Measurements from ENCODE around the gene GATAD2B.

Gene GATAD2B

GRCh38 chr1:153939476-153939875 is 16.7 kb upstream of the GATAD2B start:
- no peaks in the 10 kb centered on the region for H3K27me3 ChIP-seq (ENCODE audit: control insufficient read depth in 1 of 2, insufficient read depth in 2 of 2, low read length in 2 of 2)
- no peak overlapping the region for H3K4me3 ChIP-seq (ENCODE audit: low read length in 2 of 2)
- H3K9ac ChIP-seq (ENCODE audit: low read length in 2 of 2): no peak overlapping the region
- no peaks in the 10 kb centered on the region for H3K9me3 ChIP-seq (ENCODE audit: control insufficient read depth in 2 of 2, low read length in 2 of 2)
- no peak overlapping the region for H3K27ac ChIP-seq (ENCODE audit: low read length)
- H3K36me3 ChIP-seq (ENCODE audit: control insufficient read depth in 2 of 2, insufficient read depth in 2 of 2, low read length in 2 of 2): peaks cover 37 to 56% of the 10 kb centered on the region in 2 donors
- H3K4me1 ChIP-seq (ENCODE audit: control insufficient read depth, insufficient read depth, low read length): peaks cover 4% of the 10 kb centered on the region

GRCh38 chr1:153938996-153939395 is 16.2 kb upstream of the GATAD2B start:
- peaks cover 4% of the 10 kb centered on the region for H3K4me1 ChIP-seq (ENCODE audit: control insufficient read depth, insufficient read depth, low read length)
- H3K4me3 ChIP-seq (ENCODE audit: low read length in 2 of 2): no peak overlapping the region
- no peaks in the 10 kb centered on the region for H3K27me3 ChIP-seq (ENCODE audit: control insufficient read depth in 1 of 2, insufficient read depth in 2 of 2, low read length in 2 of 2)
- H3K9me3 ChIP-seq (ENCODE audit: control insufficient read depth in 2 of 2, low read length in 2 of 2): no peaks in the 10 kb centered on the region
- peaks cover 42 to 60% of the 10 kb centered on the region in 2 donors for H3K36me3 ChIP-seq (ENCODE audit: control insufficient read depth in 2 of 2, insufficient read depth in 2 of 2, low read length in 2 of 2)
- no peak overlapping the region for H3K27ac ChIP-seq (ENCODE audit: low read length)
- H3K9ac ChIP-seq (ENCODE audit: low read length in 2 of 2): no peak overlapping the region

- no peak overlapping the region for H3K9ac ChIP-seq (ENCODE audit: low read length in 2 of 2)
- H3K36me3 ChIP-seq (ENCODE audit: control insufficient read depth in 2 of 2, insufficient read depth in 2 of 2, low read length in 2 of 2): peaks cover 49 to 57% of the 10 kb centered on the region in 2 donors
Measured at GRCh38 chr1:153937331-153937730, 14.6 kb upstream of the GATAD2B start.

GRCh38 chr1:153936011-153936802 is 13.4 kb upstream of the GATAD2B start:
- no peak overlapping the region for H3K27ac ChIP-seq (ENCODE audit: low read length)
- H3K9ac ChIP-seq (ENCODE audit: low read length in 2 of 2): no peak overlapping the region
- peaks cover 49 to 60% of the 10 kb centered on the region in 2 donors for H3K36me3 ChIP-seq (ENCODE audit: control insufficient read depth in 2 of 2, insufficient read depth in 2 of 2, low read length in 2 of 2)

More at GRCh38 chr1:153937331-153937730, 14.6 kb upstream of the GATAD2B start:
- peaks cover 4% of the 10 kb centered on the region for H3K4me1 ChIP-seq (ENCODE audit: control insufficient read depth, insufficient read depth, low read length)
- H3K27me3 ChIP-seq (ENCODE audit: control insufficient read depth in 1 of 2, insufficient read depth in 2 of 2, low read length in 2 of 2): no peaks in the 10 kb centered on the region
- no peak overlapping the region for H3K4me3 ChIP-seq (ENCODE audit: low read length in 2 of 2)
- no peaks in the 10 kb centered on the region for H3K9me3 ChIP-seq (ENCODE audit: control insufficient read depth in 2 of 2, low read length in 2 of 2)
- H3K27ac ChIP-seq (ENCODE audit: low read length): no peak overlapping the region

GRCh38 chr1:153934746-153935145 is 12.0 kb upstream of the GATAD2B start:
- no peak overlapping the region for H3K9ac ChIP-seq (ENCODE audit: low read length in 2 of 2)
- H3K27ac ChIP-seq (ENCODE audit: low read length): no peak overlapping the region
- H3K36me3 ChIP-seq (ENCODE audit: control insufficient read depth in 2 of 2, insufficient read depth in 2 of 2, low read length in 2 of 2): peaks cover 44 to 62% of the 10 kb centered on the region in 2 donors
- H3K4me1 ChIP-seq (ENCODE audit: control insufficient read depth, insufficient read depth, low read length): no peaks in the 10 kb centered on the region
- no peaks in the 10 kb centered on the region for H3K27me3 ChIP-seq (ENCODE audit: control insufficient read depth in 1 of 2, insufficient read depth in 2 of 2, low read length in 2 of 2)
- H3K4me3 ChIP-seq (ENCODE audit: low read length in 2 of 2): no peak overlapping the region
- H3K9me3 ChIP-seq (ENCODE audit: control insufficient read depth in 2 of 2, low read length in 2 of 2): no peaks in the 10 kb centered on the region

More at GRCh38 chr1:153936011-153936802, 13.4 kb upstream of the GATAD2B start:
- Histone ChIP-seq H3K27me3 (ENCODE audit: control insufficient read depth in 1 of 2, insufficient read depth in 2 of 2, low read length in 2 of 2) (no peaks in the 10 kb centered on the region), H3K4me3 (ENCODE audit: low read length in 2 of 2) (no peak overlapping the region), H3K4me1 (ENCODE audit: control insufficient read depth, insufficient read depth, low read length) (peaks cover 4% of the 10 kb centered on the region), H3K9me3 (ENCODE audit: control insufficient read depth in 2 of 2, low read length in 2 of 2) (no peaks in the 10 kb centered on the region)

- Histone ChIP-seq H3K4me3 (ENCODE audit: low read length in 2 of 2) (no peak overlapping the region), H3K36me3 (ENCODE audit: control insufficient read depth in 2 of 2, insufficient read depth in 2 of 2, low read length in 2 of 2) (peaks cover 44 to 61% of the 10 kb centered on the region in 2 donors), H3K9ac (ENCODE audit: low read length in 2 of 2) (no peak overlapping the region), H3K27ac (ENCODE audit: low read length) (no peak overlapping the region), H3K9me3 (ENCODE audit: control insufficient read depth in 2 of 2, low read length in 2 of 2) (no peaks in the 10 kb centered on the region), H3K4me1 (ENCODE audit: control insufficient read depth, insufficient read depth, low read length) (peaks cover 3% of the 10 kb centered on the region), H3K27me3 (ENCODE audit: control insufficient read depth in 1 of 2, insufficient read depth in 2 of 2, low read length in 2 of 2) (no peaks in the 10 kb centered on the region)
Measured at GRCh38 chr1:153933955-153934354, 11.2 kb upstream of the GATAD2B start.

- Histone ChIP-seq H3K36me3 (ENCODE audit: control insufficient read depth in 2 of 2, insufficient read depth in 2 of 2, low read length in 2 of 2) (peaks cover 44 to 63% of the 10 kb centered on the region in 2 donors), H3K27ac (ENCODE audit: low read length) (no peak overlapping the region), H3K4me3 (ENCODE audit: low read length in 2 of 2) (no peak overlapping the region), H3K9me3 (ENCODE audit: control insufficient read depth in 2 of 2, low read length in 2 of 2) (no peaks in the 10 kb centered on the region), H3K4me1 (ENCODE audit: control insufficient read depth, insufficient read depth, low read length) (peaks cover 3% of the 10 kb centered on the region), H3K27me3 (ENCODE audit: control insufficient read depth in 1 of 2, insufficient read depth in 2 of 2, low read length in 2 of 2) (no peaks in the 10 kb centered on the region), H3K9ac (ENCODE audit: low read length in 2 of 2) (no peak overlapping the region)
Measured at GRCh38 chr1:153933430-153933829, 10.7 kb upstream of the GATAD2B start.

- no peaks in the 10 kb centered on the region for H3K9me3 ChIP-seq (ENCODE audit: control insufficient read depth in 2 of 2, low read length in 2 of 2)
- H3K27ac ChIP-seq (ENCODE audit: low read length): no peak overlapping the region
- H3K36me3 ChIP-seq (ENCODE audit: control insufficient read depth in 2 of 2, insufficient read depth in 2 of 2, low read length in 2 of 2): peaks cover 41 to 58% of the 10 kb centered on the region in 2 donors
- H3K4me1 ChIP-seq (ENCODE audit: control insufficient read depth, insufficient read depth, low read length): peaks cover 3% of the 10 kb centered on the region
- no peak overlapping the region for H3K9ac ChIP-seq (ENCODE audit: low read length in 2 of 2)
- H3K27me3 ChIP-seq (ENCODE audit: control insufficient read depth in 1 of 2, insufficient read depth in 2 of 2, low read length in 2 of 2): no peaks in the 10 kb centered on the region
- no peak overlapping the region for H3K4me3 ChIP-seq (ENCODE audit: low read length in 2 of 2)
Measured at GRCh38 chr1:153932156-153933131, 9.7 kb upstream of the GATAD2B start.

GRCh38 chr1:153929981-153930948 is 7.5 kb upstream of the GATAD2B start:
- Histone ChIP-seq H3K27me3 (ENCODE audit: control insufficient read depth in 1 of 2, insufficient read depth in 2 of 2, low read length in 2 of 2) (no peaks in the 10 kb centered on the region), H3K27ac (ENCODE audit: low read length) (no peak overlapping the region)

GRCh38 chr1:153929426-153929825 is 6.7 kb upstream of the GATAD2B start:
- Histone ChIP-seq H3K4me1 (ENCODE audit: control insufficient read depth, insufficient read depth, low read length) (peaks cover 3% of the 10 kb centered on the region), H3K27ac (ENCODE audit: low read length) (no peak overlapping the region), H3K4me3 (ENCODE audit: low read length in 2 of 2) (no peak overlapping the region), H3K27me3 (ENCODE audit: control insufficient read depth in 1 of 2, insufficient read depth in 2 of 2, low read length in 2 of 2) (no peaks in the 10 kb centered on the region), H3K9ac (ENCODE audit: low read length in 2 of 2) (no peak overlapping the region), H3K36me3 (ENCODE audit: control insufficient read depth in 2 of 2, insufficient read depth in 2 of 2, low read length in 2 of 2) (peaks cover 24 to 33% of the 10 kb centered on the region in 2 donors), H3K9me3 (ENCODE audit: control insufficient read depth in 2 of 2, low read length in 2 of 2) (no peaks in the 10 kb centered on the region)

More at GRCh38 chr1:153929981-153930948, 7.5 kb upstream of the GATAD2B start:
- Histone ChIP-seq H3K9ac (ENCODE audit: low read length in 2 of 2) (no peak overlapping the region), H3K4me3 (ENCODE audit: low read length in 2 of 2) (no peak overlapping the region), H3K36me3 (ENCODE audit: control insufficient read depth in 2 of 2, insufficient read depth in 2 of 2, low read length in 2 of 2) (peaks cover 26 to 39% of the 10 kb centered on the region in 2 donors), H3K4me1 (ENCODE audit: control insufficient read depth, insufficient read depth, low read length) (peaks cover 3% of the 10 kb centered on the region), H3K9me3 (ENCODE audit: control insufficient read depth in 2 of 2, low read length in 2 of 2) (no peaks in the 10 kb centered on the region)

Measured in stomach smooth muscle (tissue), 2 donors.